GM21786 (cell line): ENCODE results near the gene CCNT1.
"Not testable (repeated sequence)": the region's sequence is repeated elsewhere in the genome, so short reads cannot be mapped to it uniquely, and the experiment has no call there.

Source experiments
- ATAC-seq: cut with Tn5 transposase; IDR thresholded peaks from one replicate; pipeline ENCODE4 v1.9.1; 2021; ENCODE audit not compliant: unreplicated experiment

CCNT1 gene

GRCh38 chr12:48716493-48717251 lies at the start of gene CCNT1:
Gene CCNT1, minus strand, starts transcription at chr12:48716707. Its CDS starts 32 bp downstream, at chr12:48716675.
- ATAC-seq: peak; percentile 96

DNA sequence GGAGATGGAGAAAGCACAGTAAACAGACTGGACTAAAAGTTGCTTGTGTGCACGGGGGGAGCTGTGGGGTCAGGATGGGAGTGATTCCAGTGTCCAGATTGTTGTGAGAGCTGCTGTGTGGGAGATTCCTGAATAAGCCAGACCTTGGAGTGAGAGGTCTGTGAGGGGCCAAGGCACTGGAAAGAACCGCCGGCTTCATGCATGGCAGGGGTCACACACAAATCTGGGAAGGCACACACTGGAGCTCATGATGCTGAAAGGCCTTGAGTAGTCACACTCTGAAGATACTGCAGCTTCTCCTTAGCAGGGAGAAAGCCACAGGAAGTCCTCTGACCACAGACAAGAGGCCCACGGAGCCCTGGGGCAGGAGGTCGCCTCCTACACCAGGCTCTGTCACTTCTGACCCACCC lies 49.3 kb upstream of the CCNT1 start:
- ATAC-seq: peak; percentile 47

- ATAC-seq: no peak
Observed at GRCh38 chr12:48764521-48764920, 48.0 kb upstream of the CCNT1 start.

- no peak for ATAC-seq
Observed at GRCh38 chr12:48758737-48759136, 42.2 kb upstream of the CCNT1 start.

- ATAC-seq: no peak
Observed at GRCh38 chr12:48758186-48758585, 41.7 kb upstream of the CCNT1 start.

DNA sequence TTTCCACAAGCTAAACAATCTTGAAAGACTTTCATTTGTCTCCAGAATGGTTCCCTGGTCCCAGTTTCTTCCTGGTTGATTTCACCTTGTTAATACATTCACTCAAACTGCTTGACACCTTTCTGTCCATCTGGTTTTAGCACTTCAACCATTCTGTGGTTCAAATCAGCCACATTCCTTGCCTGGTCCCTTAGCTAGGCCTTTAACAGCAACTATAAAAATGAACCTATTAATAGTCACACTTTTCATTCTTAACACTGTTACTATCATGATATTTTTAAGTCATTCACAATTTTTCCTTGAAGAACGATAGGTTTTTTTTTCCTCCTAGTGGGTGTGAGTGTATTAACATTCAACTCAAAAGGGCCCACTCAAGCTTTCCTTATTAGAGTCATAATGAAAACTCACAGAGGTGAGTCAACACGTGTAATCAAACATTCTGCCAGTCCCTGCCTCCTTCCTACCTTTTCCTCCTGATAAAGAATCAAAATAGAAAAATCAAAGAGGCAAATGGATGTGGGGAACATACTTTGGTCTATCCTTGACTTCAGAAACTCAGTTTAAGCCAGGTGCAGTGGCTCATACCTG lies 34.4 kb upstream of the CCNT1 start:
- ATAC-seq: no peak

DNA sequence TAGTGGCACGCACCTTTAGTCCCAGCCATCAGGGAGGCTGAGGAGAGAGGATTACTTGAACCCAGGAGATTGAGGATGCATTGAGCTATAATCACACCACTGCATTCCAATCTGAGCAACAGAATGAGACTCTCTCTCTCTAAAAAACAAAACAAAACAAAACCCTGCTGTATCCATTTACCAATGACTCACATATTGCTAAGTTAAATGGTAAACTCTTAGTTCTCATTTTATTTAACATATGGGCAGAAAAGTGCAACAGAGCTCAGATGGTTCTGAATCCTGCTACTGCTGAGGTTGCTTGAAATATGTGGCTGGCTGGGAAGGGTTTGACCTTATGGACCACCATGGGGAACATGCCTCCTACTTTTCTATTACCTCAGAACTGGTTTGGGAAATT lies 33.7 kb upstream of the CCNT1 start:
- ATAC-seq: no peak

- no peak for ATAC-seq
Observed at GRCh38 chr12:48744251-48745008, 27.9 kb upstream of the CCNT1 start.

DNA sequence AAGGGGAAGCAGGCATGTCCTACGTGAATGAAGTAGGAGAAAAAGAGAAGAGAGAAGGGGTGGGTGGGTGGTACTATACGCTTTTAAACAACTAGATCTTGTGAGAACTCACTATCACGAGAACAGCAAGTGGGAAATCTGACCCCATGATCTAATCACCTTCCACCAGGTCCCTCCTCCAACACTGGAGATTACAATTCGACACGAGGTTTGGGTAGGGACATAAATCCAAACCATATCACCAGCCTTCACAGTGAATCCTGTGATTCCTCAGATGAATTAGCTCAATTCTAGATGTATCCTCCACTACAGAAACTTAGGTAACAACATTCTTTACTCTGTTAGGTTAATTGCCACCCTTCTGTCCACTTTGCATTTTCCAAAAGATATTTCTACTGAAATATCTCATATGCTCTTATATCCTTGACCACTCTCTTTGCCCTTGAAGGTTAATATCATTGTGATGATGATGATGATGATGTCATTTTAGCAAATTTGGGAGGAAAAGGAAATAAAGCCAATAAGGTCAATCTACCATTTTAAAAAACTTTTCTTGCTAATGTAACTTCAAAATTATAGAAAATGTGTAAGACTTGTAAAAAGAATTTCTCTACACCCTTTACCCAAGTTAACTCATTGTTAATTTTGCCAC lies 23.2 kb upstream of the CCNT1 start:
- ATAC-seq: no peak

- ATAC-seq: no peak
Observed at GRCh38 chr12:48736456-48736855, 19.9 kb upstream of the CCNT1 start.

DNA sequence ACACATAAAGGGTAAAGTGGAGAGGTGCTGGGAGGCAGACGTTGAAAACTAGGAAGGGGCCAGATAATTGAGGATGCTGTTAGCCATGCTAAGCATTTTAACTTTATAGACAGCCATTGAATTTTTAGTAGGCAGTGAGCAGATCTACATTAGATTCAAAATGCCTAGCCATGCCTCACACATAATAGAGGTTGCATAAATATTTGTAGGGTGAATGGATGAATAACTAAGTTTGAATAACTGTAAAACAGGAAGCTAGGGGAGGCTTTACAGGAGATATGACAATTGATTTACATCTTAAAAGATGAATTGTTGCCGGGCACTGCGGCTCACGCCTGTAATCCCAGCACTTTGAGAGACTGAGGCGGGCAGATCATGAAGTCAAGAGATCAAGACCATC lies 12.3 kb upstream of the CCNT1 start:
- no peak for ATAC-seq

DNA sequence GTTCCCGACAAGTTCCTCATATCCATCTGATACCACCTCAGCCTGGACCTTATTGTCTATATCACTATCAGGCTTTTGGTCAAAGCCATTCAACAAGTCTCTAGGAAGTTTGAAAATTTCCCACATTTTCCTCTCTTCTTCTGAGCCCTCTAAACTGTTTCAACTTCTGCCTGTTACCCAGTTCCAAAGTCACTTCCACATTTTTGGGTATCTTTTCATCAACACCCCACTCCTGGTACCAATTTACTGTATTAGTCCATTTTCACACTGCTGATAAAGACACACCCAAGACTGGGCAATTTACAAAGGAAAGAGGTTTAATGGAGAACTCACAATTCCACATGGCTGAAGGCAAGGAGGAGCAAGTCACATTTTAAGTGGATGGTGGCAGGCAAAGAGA lies 4.2 kb upstream of the CCNT1 start:
- ATAC-seq: not testable (repeated sequence)

GRCh38 chr12:48720171-48720570 lies 3.7 kb upstream of the CCNT1 start:
- ATAC-seq: not testable (repeated sequence)

GRCh38 chr12:48719002-48719401 lies 2.5 kb upstream of the CCNT1 start:
- ATAC-seq: not testable (repeated sequence)

DNA sequence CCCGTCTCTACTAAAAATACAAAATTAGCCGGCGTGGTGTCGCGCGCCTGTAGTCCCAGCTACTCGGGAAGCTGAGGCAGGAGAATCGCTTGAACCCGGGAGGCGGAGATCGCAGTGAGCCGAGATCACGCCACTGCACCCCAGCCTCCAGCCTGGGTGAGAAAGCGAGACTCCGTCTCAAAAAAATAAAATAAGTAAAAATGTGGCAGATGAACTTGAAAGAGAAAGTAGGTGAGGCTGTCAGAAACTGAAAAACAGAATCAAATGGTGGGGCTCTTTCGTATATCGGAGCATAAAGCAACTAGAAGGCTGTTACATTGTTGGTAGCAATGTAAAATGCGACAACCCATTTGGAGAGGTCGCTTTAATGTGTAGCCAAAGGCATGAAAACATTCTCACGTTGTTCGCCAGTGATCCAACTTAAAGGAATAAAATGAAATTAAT lies 767 bp upstream of the CCNT1 start:
- peak; percentile 0 for ATAC-seq

DNA sequence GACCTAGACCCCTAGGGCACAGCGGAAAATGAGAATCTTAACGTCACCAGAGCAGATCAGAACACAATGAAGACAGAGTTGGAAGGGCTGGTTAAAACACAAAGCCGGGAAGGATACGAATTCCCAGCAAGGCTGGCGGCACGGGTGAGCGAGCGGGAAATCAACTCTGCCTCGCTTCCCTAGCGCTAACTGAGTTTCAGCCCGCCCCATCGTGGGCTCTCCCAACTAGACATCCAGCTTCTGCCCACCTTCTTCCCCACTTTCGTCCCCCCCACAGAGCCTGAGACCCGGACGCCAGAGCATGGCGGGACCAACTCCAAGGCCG lies 377 bp downstream of the CCNT1 start:
- no peak for ATAC-seq

- ATAC-seq: no peak
Observed at GRCh38 chr12:48712209-48712608, 4.3 kb downstream of the CCNT1 start.

GRCh38 chr12:48698822-48699221 lies 17.7 kb downstream of the CCNT1 start:
- ATAC-seq: not testable (repeated sequence)

GRCh38 chr12:48696626-48697025 lies 19.9 kb downstream of the CCNT1 start:
- no peak for ATAC-seq

DNA sequence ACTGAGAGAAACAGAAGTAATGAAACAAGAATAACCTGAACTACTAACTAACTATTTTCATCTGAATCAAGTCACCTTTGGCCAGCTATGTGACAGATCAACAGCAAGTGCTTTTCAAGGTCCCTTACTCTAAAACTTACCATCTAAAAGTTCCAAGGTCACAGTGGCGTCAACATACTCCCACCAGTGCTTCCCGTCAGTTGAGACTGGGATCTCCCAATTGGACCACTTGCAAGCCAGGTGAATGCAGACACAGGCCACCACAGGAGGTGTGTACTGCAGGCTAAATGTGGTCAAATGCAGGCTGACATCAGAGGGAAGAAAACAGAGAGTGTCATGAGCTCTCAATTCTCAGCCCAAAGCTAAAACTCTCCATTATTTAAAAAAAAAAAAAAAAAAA lies 20.6 kb downstream of the CCNT1 start:
- no peak for ATAC-seq

DNA sequence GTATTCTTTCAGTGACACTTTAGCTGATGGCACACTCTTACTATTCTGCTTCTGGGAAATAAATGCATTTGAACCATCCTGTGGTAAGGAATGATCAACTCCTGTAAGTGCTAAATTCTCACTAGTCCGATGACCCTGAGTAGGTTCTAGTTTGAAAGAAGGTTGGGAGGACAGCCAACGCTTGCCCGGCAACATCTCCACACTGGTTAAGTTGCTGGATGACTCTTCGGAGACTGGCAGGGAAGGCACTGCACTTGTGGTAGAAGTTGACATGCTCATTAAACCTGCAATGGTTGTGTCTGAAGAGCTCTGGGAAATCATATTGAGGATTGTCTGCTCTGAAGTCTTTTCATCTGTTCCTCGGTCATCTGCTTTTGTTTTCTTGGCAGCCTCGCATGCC lies 22.5 kb downstream of the CCNT1 start:
- no peak for ATAC-seq

DNA sequence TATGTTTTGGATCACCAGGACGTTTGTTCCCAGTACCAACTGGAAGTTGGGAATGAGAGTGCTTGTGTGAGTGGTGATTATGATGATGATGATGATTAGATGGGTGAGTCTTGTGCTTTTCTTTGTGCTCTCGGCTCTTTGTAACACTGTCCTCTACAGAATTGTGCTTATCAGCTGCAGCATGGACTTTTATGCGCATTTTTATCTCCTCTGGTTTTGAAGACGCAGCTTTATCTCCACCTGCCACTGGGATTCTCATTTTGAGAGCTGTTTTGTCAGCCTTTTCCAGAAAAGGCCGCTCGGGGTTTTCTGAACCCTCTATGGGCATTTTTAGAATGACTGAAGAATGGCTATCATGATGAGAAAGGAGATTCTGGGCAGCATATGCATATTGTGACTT lies 22.9 kb downstream of the CCNT1 start:
- no peak for ATAC-seq
